ENCODE measurements around the gene CDKAL1. TPM values are rescaled to one million over a fixed set of nuclear protein-coding genes. Genes with fewer than 3 reads are reported as not detected.

The CDKAL1 gene
- total and polyA plus RNA-seq, 4 donors, result 2.0 to 12.9 (median 6.7) TPM

- Histone ChIP-seq H3K4me1 (ENCODE audit: control insufficient read depth in 4 of 4, insufficient read depth in 4 of 4, low read length in 3 of 4) (no peaks in the 10 kb centered on the region), H3K27me3 (ENCODE audit: control insufficient read depth in 4 of 4, insufficient read depth in 4 of 4, low read length in 3 of 4) (no peaks in the 10 kb centered on the region), H3K36me3 (ENCODE audit: control insufficient read depth in 4 of 4, insufficient read depth in 3 of 4, low read depth in 1 of 4, low read length in 3 of 4) (no peaks in the 10 kb centered on the region), H3K27ac (ENCODE audit: low read depth in 1 of 2, low read length in 2 of 2) (no peak overlapping the region), H3K4me3 (ENCODE audit: low read depth in 1 of 3, low read length in 3 of 3) (no peak overlapping the region), H3K9me3 (ENCODE audit: control insufficient read depth in 4 of 4, low read length in 3 of 4) (peaks cover 0 to 10% (median 3%) of the 10 kb centered on the region in 4 donors), H3K9ac (ENCODE audit: low read depth in 1 of 2, low read length in 2 of 2) (no peak overlapping the region)
- DNase-seq (ENCODE audit: low spot score), result no peak
- no peak for TF ChIP-seq HNF4G (IDR thresholded peaks at IDR 0.05)
- TF ChIP-seq JUND (IDR thresholded peaks at IDR 0.05), result no peak
- TF ChIP-seq FOXA1 (IDR thresholded peaks at IDR 0.05), result no peak
- no peak for TF ChIP-seq SP1 (IDR thresholded peaks at IDR 0.05)
- no peak for TF ChIP-seq REST (IDR thresholded peaks at IDR 0.05)
- TF ChIP-seq MAX (IDR thresholded peaks at IDR 0.05), result no peak
- TF ChIP-seq ATF3 (IDR thresholded peaks at IDR 0.05), result no peak
- TF ChIP-seq CTCF (IDR thresholded peaks at IDR 0.05; ENCODE audit: low read depth, low read length, missing input control), result no peak
- TF ChIP-seq RAD21 (IDR thresholded peaks at IDR 0.05), result no peak
- TF ChIP-seq FOXA2 (IDR thresholded peaks at IDR 0.05), result no peak
- 98% methylated on average over 1 of the region's 1 CpG for WGBS
These were observed 451.6 kb downstream of the CDKAL1 start for GRCh38 chr6:20985821-20986220.

- no peak overlapping the region for H3K27ac ChIP-seq (ENCODE audit: low read depth in 1 of 2, low read length in 2 of 2)
- H3K4me3 ChIP-seq (ENCODE audit: low read depth in 1 of 3, low read length in 3 of 3), result no peak overlapping the region
- H3K27me3 ChIP-seq (ENCODE audit: control insufficient read depth in 4 of 4, insufficient read depth in 4 of 4, low read length in 3 of 4), result no peaks in the 10 kb centered on the region
- H3K36me3 ChIP-seq (ENCODE audit: control insufficient read depth in 4 of 4, insufficient read depth in 3 of 4, low read depth in 1 of 4, low read length in 3 of 4), result no peaks in the 10 kb centered on the region
- no peak for DNase-seq (ENCODE audit: low spot score)
- H3K9me3 ChIP-seq (ENCODE audit: control insufficient read depth in 4 of 4, low read length in 3 of 4), result peaks cover 0 to 4% (median 0%) of the 10 kb centered on the region in 4 donors
- no peaks in the 10 kb centered on the region for H3K4me1 ChIP-seq (ENCODE audit: control insufficient read depth in 4 of 4, insufficient read depth in 4 of 4, low read length in 3 of 4)
- no peak for TF ChIP-seq EGR1 (IDR thresholded peaks at IDR 0.05; ENCODE audit: low read depth in 2 of 2)
- no peak for TF ChIP-seq ZBTB33 (IDR thresholded peaks at IDR 0.05)
- no peak for TF ChIP-seq RAD21 (IDR thresholded peaks at IDR 0.05)
- no peak for TF ChIP-seq HNF4G (IDR thresholded peaks at IDR 0.05)
- no peak for TF ChIP-seq YY1 (IDR thresholded peaks at IDR 0.05)
- 91% methylated on average over 2 of the region's 2 CpGs for WGBS
- H3K9ac ChIP-seq (ENCODE audit: low read depth in 1 of 2, low read length in 2 of 2), result no peak overlapping the region
These were observed 457.7 kb downstream of the CDKAL1 start for GRCh38 chr6:20991910-20992309.

Data from liver (tissue), 9 donors.